Gastrocnemius medialis (tissue), 4 donors: Measurements from ENCODE around the gene INSYN2A. TPM values are rescaled to one million over a fixed set of nuclear protein-coding genes. Genes with fewer than 3 reads are reported as not detected.

Source experiments
- ATAC-seq, 2 donors: fragments of 150-250 bp; one replicate each; pipeline ENCODE4 v1.9.1; 2016
- DNase-seq, 2 donors: peaks; one replicate each; pipeline ENCODE4 v3.0.0-alpha.2; 2019
- H3K27ac ChIP-seq, 4 donors: fragments of 200-600 bp; sonication (generic); 1 replicate in 1 of 4; 2 replicates in 3 of 4; pipeline ENCODE4 v1.5.1; 2016 to 2018; ENCODE audit warnings: mild to moderate bottlenecking in 2 of 4, moderate library complexity in 1 of 4
- H3K27me3 ChIP-seq, 3 donors: fragments of 200-600 bp; sonication (generic) in 2 of 3; 1 replicate in 1 of 3; 2 replicates in 2 of 3; pipeline versions ENCODE4 v1.5.1 to v1.6.0; 2016 to 2019; ENCODE audit warnings: mild to moderate bottlenecking in 1 of 3, moderate library complexity in 1 of 3
- H3K36me3 ChIP-seq, 2 donors: fragments of 200-600 bp; sonication (generic) in 1 of 2; one replicate each; pipeline ENCODE4 v1.5.1; 2017 to 2018
- H3K4me1 ChIP-seq, 2 donors: fragments of 200-600 bp; sonication (generic) in 1 of 2; one replicate each; pipeline ENCODE4 v1.5.1; 2016 to 2017; ENCODE audit warnings: mild to moderate bottlenecking in 2 of 2
- H3K4me3 ChIP-seq, 4 donors: fragments of 200-600 bp; sonication (generic) in 3 of 4; 1 replicate in 1 of 4; 2 replicates in 3 of 4; pipeline ENCODE4 v1.5.1; 2016 to 2019; ENCODE audit warnings: mild to moderate bottlenecking in 2 of 4
- H3K9me3 ChIP-seq, 3 donors: fragments of 200-600 bp; sonication (generic) in 2 of 3; 1 replicate in 1 of 3; 2 replicates in 2 of 3; pipeline ENCODE4 v1.5.1; 2016 to 2019
- POLR2A ChIP-seq, 2 donors: fragments of 450-650 bp; IDR thresholded peaks; one replicate each; pipeline ENCODE4 v1.6.1; 2017; ENCODE audit warnings: antibody characterized with exemption in 2 of 2, mild to moderate bottlenecking in 2 of 2, moderate library complexity in 2 of 2
- in situ Hi-C, 4 donors: fragments of 200-750 bp; cut with MboI; loops; one replicate each; pipeline versions ENCODE4 v1.15.0 to v1.8.0; 2017; ENCODE audit warnings: low sequenced_read_pairs in 4 of 4
- intact Hi-C: fragments of 100-400 bp; cut with DNase I; formaldehyde crosslinking; loops from one replicate; pipeline ENCODE4 v1.15.1; 2023; ENCODE audit warnings: low total_unique reads
- total RNA-seq, 4 donors: library from RNA; depleted of rRNA; stranded (reverse); fragments of >200 nt; gene quantifications; one replicate each; pipeline versions ENCODE4 v1.1.0 to v1.2.3, GENCODE V29; 2016
- TF ChIP-seq, protein P1 (sequence below), 5 experiments: fragments of 450-650 bp in 3 of 5; fragments of 200-600 bp in 2 of 5; sonication (generic) in 2 of 5; IDR thresholded peaks in 4 of 5; conservative IDR thresholded peaks in 1 of 5; 1 replicate in 4 of 5; 2 replicates in 1 of 5; pipeline ENCODE4 v1.5.1; 2016 to 2019; ENCODE audit warnings: antibody characterized with exemption in 5 of 5, mild to moderate bottlenecking in 3 of 5, moderate library complexity in 3 of 5

The INSYN2A gene
- total RNA-seq, 4 donors from 2014 or later, result not detected

DNA sequence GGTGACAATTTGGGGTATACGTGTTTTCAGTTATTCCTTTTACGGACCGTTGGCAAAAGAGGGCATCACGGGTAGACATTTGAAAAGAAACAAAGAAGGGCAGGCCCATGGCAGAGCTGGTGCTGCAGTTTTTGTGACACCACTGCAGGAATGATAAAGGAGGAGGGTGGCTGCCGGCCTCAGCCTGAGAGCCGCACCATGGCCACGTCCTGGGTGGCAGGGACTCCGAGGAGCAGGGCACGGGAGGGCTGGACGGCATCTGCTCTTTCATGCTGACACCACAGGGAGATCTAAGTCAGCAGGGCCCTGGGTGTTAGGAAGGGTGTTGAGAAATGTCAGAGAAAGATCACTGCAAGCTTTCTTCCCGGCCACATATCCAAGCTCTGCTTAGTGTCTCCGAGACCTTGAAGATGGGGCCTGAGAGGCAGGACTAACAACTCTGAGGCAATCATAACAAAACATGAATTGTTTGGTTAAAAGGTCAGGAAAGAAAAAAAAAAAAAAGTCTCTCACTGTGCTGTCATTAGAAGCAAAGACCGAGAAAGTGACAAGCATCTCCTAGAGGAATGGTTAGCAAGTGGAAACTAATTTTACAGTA, 36.6 kb downstream of the INSYN2A start:
- in situ Hi-C loops, result no loop called here

GRCh38 chr10:127158662-127159061, 37.7 kb downstream of the INSYN2A start:
- no peak for ATAC-seq
- H3K4me3 ChIP-seq, result no peak overlapping the region
- no peaks in the 10 kb centered on the region for H3K27me3 ChIP-seq
- in situ Hi-C loops (no loop called here), intact Hi-C loops (no loop called here)
- no peaks in the 10 kb centered on the region for H3K36me3 ChIP-seq
- no peak for DNase-seq
- H3K9me3 ChIP-seq, result no peaks in the 10 kb centered on the region
- no peaks in the 10 kb centered on the region for H3K4me1 ChIP-seq
- H3K27ac ChIP-seq, result no peak overlapping the region
- no peak for TF ChIP-seq POLR2A (IDR thresholded peaks at IDR 0.05)
- TF ChIP-seq, protein P1, sequence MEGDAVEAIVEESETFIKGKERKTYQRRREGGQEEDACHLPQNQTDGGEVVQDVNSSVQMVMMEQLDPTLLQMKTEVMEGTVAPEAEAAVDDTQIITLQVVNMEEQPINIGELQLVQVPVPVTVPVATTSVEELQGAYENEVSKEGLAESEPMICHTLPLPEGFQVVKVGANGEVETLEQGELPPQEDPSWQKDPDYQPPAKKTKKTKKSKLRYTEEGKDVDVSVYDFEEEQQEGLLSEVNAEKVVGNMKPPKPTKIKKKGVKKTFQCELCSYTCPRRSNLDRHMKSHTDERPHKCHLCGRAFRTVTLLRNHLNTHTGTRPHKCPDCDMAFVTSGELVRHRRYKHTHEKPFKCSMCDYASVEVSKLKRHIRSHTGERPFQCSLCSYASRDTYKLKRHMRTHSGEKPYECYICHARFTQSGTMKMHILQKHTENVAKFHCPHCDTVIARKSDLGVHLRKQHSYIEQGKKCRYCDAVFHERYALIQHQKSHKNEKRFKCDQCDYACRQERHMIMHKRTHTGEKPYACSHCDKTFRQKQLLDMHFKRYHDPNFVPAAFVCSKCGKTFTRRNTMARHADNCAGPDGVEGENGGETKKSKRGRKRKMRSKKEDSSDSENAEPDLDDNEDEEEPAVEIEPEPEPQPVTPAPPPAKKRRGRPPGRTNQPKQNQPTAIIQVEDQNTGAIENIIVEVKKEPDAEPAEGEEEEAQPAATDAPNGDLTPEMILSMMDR (IDR thresholded peaks at IDR 0.05 in 4 of 5, conservative IDR thresholded peaks at IDR 0.05 in 1 of 5), result no peak

More for the DNA sequence above, 36.6 kb downstream of the INSYN2A start:
- no peaks in the 10 kb centered on the region for H3K9me3 ChIP-seq
- DNase-seq, result no peak
- no peaks in the 10 kb centered on the region for H3K27me3 ChIP-seq
- no peak overlapping the region for H3K4me3 ChIP-seq
- no peak overlapping the region for H3K27ac ChIP-seq
- intact Hi-C loops, result no loop called here
- no peaks in the 10 kb centered on the region for H3K4me1 ChIP-seq
- H3K36me3 ChIP-seq, result no peaks in the 10 kb centered on the region
- ATAC-seq, result no peak
- TF ChIP-seq, protein P1 (IDR thresholded peaks at IDR 0.05 in 4 of 5, conservative IDR thresholded peaks at IDR 0.05 in 1 of 5), result no peak
- no peak for TF ChIP-seq POLR2A (IDR thresholded peaks at IDR 0.05)

DNA sequence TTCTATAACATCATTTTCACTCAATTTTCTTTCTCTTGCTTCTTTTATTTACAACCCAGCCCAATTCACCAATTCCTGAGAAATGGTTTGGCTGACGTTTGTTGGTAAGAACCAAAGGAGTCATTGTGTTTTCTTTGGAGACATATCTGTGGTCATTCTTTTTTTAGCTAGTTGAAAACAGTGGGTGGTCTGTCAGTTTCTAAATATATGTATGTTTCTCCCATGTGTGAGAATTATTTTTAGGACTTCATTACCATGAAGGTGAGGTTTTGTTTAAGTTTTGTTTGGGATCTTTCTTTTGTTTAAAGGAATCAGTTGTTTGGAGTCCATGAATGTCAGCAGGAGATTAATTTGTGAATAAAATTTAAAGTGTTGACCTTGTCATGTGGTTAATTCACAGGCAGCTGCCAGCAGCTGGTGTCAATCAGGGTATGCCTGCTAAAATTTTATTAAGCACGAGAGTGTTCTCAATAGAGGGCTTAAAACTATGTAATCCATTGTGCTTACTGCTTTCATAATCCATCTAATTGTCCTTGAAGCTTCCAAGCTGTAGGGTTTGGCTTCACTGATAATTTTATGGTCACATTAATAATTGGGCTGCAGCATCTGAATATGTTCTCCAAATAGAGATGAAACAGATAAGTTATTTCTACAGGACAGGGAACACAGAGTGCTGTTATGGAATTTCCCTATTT, 38.7 kb downstream of the INSYN2A start:
- no peaks in the 10 kb centered on the region for H3K9me3 ChIP-seq
- no peaks in the 10 kb centered on the region for H3K36me3 ChIP-seq
- H3K27ac ChIP-seq, result no peak overlapping the region
- DNase-seq (no peak), ATAC-seq (no peak)
- no peak overlapping the region for H3K4me3 ChIP-seq
- in situ Hi-C loops, result no loop called here
- H3K27me3 ChIP-seq, result no peaks in the 10 kb centered on the region
- intact Hi-C loops, result no loop called here
- H3K4me1 ChIP-seq, result no peaks in the 10 kb centered on the region
- TF ChIP-seq, protein P1 (IDR thresholded peaks at IDR 0.05 in 4 of 5, conservative IDR thresholded peaks at IDR 0.05 in 1 of 5), result no peak
- TF ChIP-seq POLR2A (IDR thresholded peaks at IDR 0.05), result no peak

DNA sequence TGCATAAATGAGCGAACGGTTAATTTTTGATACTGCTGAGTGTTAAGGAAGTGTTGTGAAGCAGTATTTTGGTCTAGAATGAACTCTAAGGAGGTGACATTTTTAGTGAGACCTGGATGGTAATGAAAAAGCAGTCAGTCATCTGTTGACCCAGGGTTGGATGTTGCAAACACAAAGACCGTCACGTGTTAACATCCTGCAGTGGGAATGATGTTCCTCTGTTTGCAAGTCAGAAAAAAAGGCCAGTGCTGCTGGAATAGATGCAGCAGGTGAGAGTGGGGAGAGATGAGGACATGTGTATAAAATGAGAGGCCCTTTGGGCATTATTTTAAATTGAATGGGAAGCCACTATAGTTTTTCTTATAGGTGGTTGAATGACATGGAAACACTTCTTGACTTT, 39.3 kb downstream of the INSYN2A start:
- no peak for TF ChIP-seq POLR2A (IDR thresholded peaks at IDR 0.05)
- TF ChIP-seq, protein P1 (IDR thresholded peaks at IDR 0.05 in 4 of 5, conservative IDR thresholded peaks at IDR 0.05 in 1 of 5), result no peak
- no peaks in the 10 kb centered on the region for H3K36me3 ChIP-seq
- ATAC-seq (no peak), DNase-seq (no peak)
- no peak overlapping the region for H3K4me3 ChIP-seq
- H3K9me3 ChIP-seq, result no peaks in the 10 kb centered on the region
- no peaks in the 10 kb centered on the region for H3K4me1 ChIP-seq
- no peaks in the 10 kb centered on the region for H3K27me3 ChIP-seq
- in situ Hi-C loops (no loop called here), intact Hi-C loops (no loop called here)
- H3K27ac ChIP-seq, result no peak overlapping the region
